ENCODE measurements around the gene AHSG. TPM values are rescaled to one million over a fixed set of nuclear protein-coding genes. Genes with fewer than 3 reads are reported as not detected.

Gene AHSG
- polyA plus RNA-seq, 1 donor (not counting 4 experiments of a cell fraction or from before 2014, with no cell fraction given) = 0.59 TPM

- TF ChIP-seq CTCF (optimal IDR thresholded peaks at IDR 0.05 in 1 of 3, IDR thresholded peaks at IDR 0.05 in 1 of 3, conservative IDR thresholded peaks at IDR 0.05 in 1 of 3; ENCODE audit: extremely low read depth in 1 of 3, insufficient read depth in 2 of 3, low read length in 3 of 3) (peak; percentile 81 to 96 (median 83)), EZH2 (IDR thresholded peaks at IDR 0.05; ENCODE audit: low read length) (no peak)
- peak; percentile 86 for FAIRE-seq
- H3K9me3 ChIP-seq (ENCODE audit: control insufficient read depth, low read depth, low read length) = no peaks in the 10 kb centered on the region
These were observed 3.5 kb upstream of the AHSG start for GRCh38 chr3:186609247-186609868.

DNA sequence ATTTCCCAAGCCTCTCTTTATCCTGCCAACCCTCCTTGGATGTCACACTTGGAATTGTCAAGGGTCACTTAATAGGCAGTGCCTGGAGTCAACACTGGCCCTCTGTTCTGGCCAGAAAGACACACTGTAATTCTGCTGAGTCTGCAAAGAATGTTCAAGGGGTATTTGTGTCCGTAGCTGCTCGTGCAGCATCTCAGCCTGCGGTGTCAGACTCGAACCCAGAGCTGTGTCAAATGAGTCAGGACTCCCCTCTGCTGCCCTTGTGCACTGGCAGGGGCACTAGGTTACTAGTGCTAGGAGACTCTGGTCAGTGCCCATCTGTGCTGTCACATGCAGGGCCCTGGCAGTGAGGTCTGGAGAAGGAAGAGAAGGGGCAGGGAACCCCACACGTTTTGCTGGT, 795 bp upstream of the AHSG start:
- no peaks in the 10 kb centered on the region for H3K36me3 ChIP-seq (ENCODE audit: control insufficient read depth in 2 of 2, extremely low read depth in 1 of 2, insufficient read depth in 2 of 2, low read length in 2 of 2)
- no peak overlapping the region for H3K27ac ChIP-seq (ENCODE audit: control insufficient read depth, insufficient read depth, low read length)
- no peaks in the 10 kb centered on the region for H3K9me3 ChIP-seq (ENCODE audit: control insufficient read depth, low read depth, low read length)
- H3K79me2 ChIP-seq (ENCODE audit: control insufficient read depth, insufficient read depth, low read length) = no peaks in the 10 kb centered on the region
- H3K4me3 ChIP-seq (ENCODE audit: control insufficient read depth in 2 of 3, extremely low read depth in 1 of 3, insufficient read depth in 2 of 3, low read depth in 1 of 3, low read length in 3 of 3) = no peak overlapping the region
- no peak for FAIRE-seq
- no peak overlapping the region for H3K4me2 ChIP-seq (ENCODE audit: control insufficient read depth, extremely low read depth, insufficient read depth, low read depth, low read length)
- no peak overlapping the region for H3K9ac ChIP-seq (ENCODE audit: control insufficient read depth, extremely low read depth, insufficient read depth, low read length)
- H3K27me3 ChIP-seq (ENCODE audit: control insufficient read depth, extremely low read depth, insufficient read depth, low read length) = no peaks in the 10 kb centered on the region
- H4K20me1 ChIP-seq (ENCODE audit: control insufficient read depth, extremely low read depth, insufficient read depth, low read length) = no peaks in the 10 kb centered on the region
- no peak overlapping the region for H2AFZ ChIP-seq (ENCODE audit: control insufficient read depth, low read length)
- no peaks in the 10 kb centered on the region for H3K9me1 ChIP-seq (ENCODE audit: control insufficient read depth, extremely low read depth, insufficient read depth, low read length)
- TF ChIP-seq CTCF (optimal IDR thresholded peaks at IDR 0.05 in 1 of 3, IDR thresholded peaks at IDR 0.05 in 1 of 3, conservative IDR thresholded peaks at IDR 0.05 in 1 of 3; ENCODE audit: extremely low read depth in 1 of 3, insufficient read depth in 2 of 3, low read length in 3 of 3) (no peak), EZH2 (IDR thresholded peaks at IDR 0.05; ENCODE audit: low read length) (no peak)
- H3K4me1 ChIP-seq (ENCODE audit: control insufficient read depth, extremely low read depth, insufficient read depth, low read length) = peaks cover 17% of the 10 kb centered on the region
- DNase-seq (ENCODE audit: low read depth, low spot score) = no peak
- dilution Hi-C loops (cut with MboI; ENCODE audit: extremely low pct_ligation_motif_present, low sequenced_read_pairs) = no loop called here

More at GRCh38 chr3:186609247-186609868, 3.5 kb upstream of the AHSG start:
- peaks cover 15% of the 10 kb centered on the region for H3K4me1 ChIP-seq (ENCODE audit: control insufficient read depth, extremely low read depth, insufficient read depth, low read length)
- no peak overlapping the region for H3K4me2 ChIP-seq (ENCODE audit: control insufficient read depth, extremely low read depth, insufficient read depth, low read depth, low read length)
- no peaks in the 10 kb centered on the region for H3K9me1 ChIP-seq (ENCODE audit: control insufficient read depth, extremely low read depth, insufficient read depth, low read length)
- H3K27ac ChIP-seq (ENCODE audit: control insufficient read depth, insufficient read depth, low read length) = peak overlapping the region; percentile 0
- no peak overlapping the region for H3K9ac ChIP-seq (ENCODE audit: control insufficient read depth, extremely low read depth, insufficient read depth, low read length)
- no peak overlapping the region for H3K4me3 ChIP-seq (ENCODE audit: control insufficient read depth in 2 of 3, extremely low read depth in 1 of 3, insufficient read depth in 2 of 3, low read depth in 1 of 3, low read length in 3 of 3)
- dilution Hi-C loops (cut with MboI; ENCODE audit: extremely low pct_ligation_motif_present, low sequenced_read_pairs) = no loop called here
- no peaks in the 10 kb centered on the region for H3K79me2 ChIP-seq (ENCODE audit: control insufficient read depth, insufficient read depth, low read length)
- H3K36me3 ChIP-seq (ENCODE audit: control insufficient read depth in 2 of 2, extremely low read depth in 1 of 2, insufficient read depth in 2 of 2, low read length in 2 of 2) = no peaks in the 10 kb centered on the region
- H4K20me1 ChIP-seq (ENCODE audit: control insufficient read depth, extremely low read depth, insufficient read depth, low read length) = no peaks in the 10 kb centered on the region
- DNase-seq (ENCODE audit: low read depth, low spot score) = peak; percentile 52
- peak overlapping the region; percentile 4 for H2AFZ ChIP-seq (ENCODE audit: control insufficient read depth, low read length)
- no peaks in the 10 kb centered on the region for H3K27me3 ChIP-seq (ENCODE audit: control insufficient read depth, extremely low read depth, insufficient read depth, low read length)

All from keratinocyte (primary cell).